Stomach (tissue), 9 donors: ENCODE measurements around the gene DNAH14. TPM values are rescaled to one million over a fixed set of nuclear protein-coding genes. Genes with fewer than 3 reads are reported as not detected.
"Not testable (repeated sequence)": the region's sequence is repeated elsewhere in the genome, so short reads cannot be mapped to it uniquely, and the experiment has no call there.

Source experiments
- DNase-seq, 2 donors: peaks; one replicate each; pipeline versions ENCODE4 v3.0.0 to v3.0.0-alpha.2; 2013 to 2019
- H3K27ac ChIP-seq, 5 donors: fragments of 200-600 bp in 4 of 5; sonication (generic) in 4 of 5; one replicate each; pipeline ENCODE4 v1.5.1; 2013 to 2019; ENCODE audit warnings: mild to moderate bottlenecking in 1 of 5, moderate library complexity in 1 of 5
- H3K27me3 ChIP-seq, 3 donors: fragments of 200-600 bp; sonication (generic); one replicate each; pipeline ENCODE4 v1.5.1; 2017 to 2019; ENCODE audit warnings: mixed run types in 1 of 3
- H3K36me3 ChIP-seq, 4 donors: fragments of 200-600 bp; sonication (generic); 1 replicate in 3 of 4; 2 replicates in 1 of 4; pipeline ENCODE4 v1.5.1; 2016 to 2019
- H3K4me1 ChIP-seq, 4 donors: fragments of 200-600 bp; sonication (generic); one replicate each; pipeline ENCODE4 v1.5.1; 2016 to 2019
- H3K4me3 ChIP-seq, 4 donors: fragments of 200-600 bp; sonication (generic) in 3 of 4; one replicate each; pipeline ENCODE4 v1.5.1; 2016 to 2019; ENCODE audit warnings: mild to moderate bottlenecking in 1 of 4
- H3K9me3 ChIP-seq, 4 donors: fragments of 200-600 bp; sonication (generic); one replicate each; pipeline ENCODE4 v1.5.1; 2016 to 2019
- CTCF ChIP-seq, 7 experiments: fragments of 450-650 bp in 4 of 7; fragments of 200-600 bp in 3 of 7; sonication (generic) in 3 of 7; IDR thresholded peaks; one replicate each; pipeline ENCODE4 v1.5.1; 2016 to 2019; ENCODE audit warnings: antibody characterized with exemption in 7 of 7, control low read depth in 2 of 7, mild to moderate bottlenecking in 1 of 7
- EP300 ChIP-seq: sonication (generic); formaldehyde crosslinking; IDR thresholded peaks from one replicate; pipeline ENCODE4 v1.6.1; 2017; ENCODE audit warnings: antibody characterized with exemption
- POLR2A ChIP-seq, 4 donors: fragments of 450-650 bp; IDR thresholded peaks; one replicate each; pipeline ENCODE4 v1.6.1; 2016; ENCODE audit warnings: antibody characterized with exemption in 4 of 4, control low read depth in 2 of 4, mild to moderate bottlenecking in 1 of 4, moderate library complexity in 1 of 4
- POLR2AphosphoS5 ChIP-seq, 3 donors: sonication (generic); formaldehyde crosslinking; IDR thresholded peaks; one replicate each; pipeline ENCODE4 v1.6.1; 2016; ENCODE audit warnings: antibody characterized with exemption in 3 of 3
- WGBS, 5 donors: extraction: QIAGEN DNeasy Blood & Tissue Kit in 3 of 5; methylation state at CpG; one replicate each; pipeline versions ENCODE4 v1.1.5 to v1.1.7; 2013 to 2018; 5-methylcytosine and 5-hydroxymethylcytosine counted together
- intact Hi-C: fragments of 100-400 bp; cut with DNase I; formaldehyde crosslinking; loops from one replicate; pipeline ENCODE4 v1.15.1; 2023; ENCODE audit warnings: low total_unique reads
- polyA plus RNA-seq, 3 donors: library from polyadenylated mRNA; stranded (reverse); fragments of 200-250 nt; gene quantifications; one replicate each; pipeline ENCODE4 v1.2.3, GENCODE V29; 2013
- total RNA-seq, 5 donors: library from RNA; depleted of rRNA; stranded (reverse); fragments of >200 nt; gene quantifications; one replicate each; pipeline versions ENCODE4 v1.1.0 to v1.2.3, GENCODE V29; 2014 to 2016
- donor health status: healthy with polysubstance abuse.
- donor health status: Bipolar disorder and iron deficiency.
- donor health status: healthy.

The DNAH14 gene
- total and polyA plus RNA-seq, 8 donors: 1.7 to 158 (median 6.2) TPM

GRCh38 chr1:225300381-225300780 is 370.9 kb downstream of the DNAH14 start:
- no peak overlapping the region for H3K27ac ChIP-seq
- H3K36me3 ChIP-seq: no peaks in the 10 kb centered on the region
- peaks cover 0 to 9% (median 0%) of the 10 kb centered on the region in 4 donors for H3K9me3 ChIP-seq
- no peak for DNase-seq
- WGBS, 5 donors: 75 to 91% (median 86%) methylated on average over 1 of the region's 1 CpG
- no peak overlapping the region for H3K4me3 ChIP-seq
- no peaks in the 10 kb centered on the region for H3K27me3 ChIP-seq
- intact Hi-C loops: no loop called here
- TF ChIP-seq CTCF (IDR thresholded peaks at IDR 0.05) (no peak), POLR2AphosphoS5 (IDR thresholded peaks at IDR 0.05) (no peak), POLR2A (IDR thresholded peaks at IDR 0.05) (no peak)
- no peaks in the 10 kb centered on the region for H3K4me1 ChIP-seq

GRCh38 chr1:225304996-225305395 is 375.5 kb downstream of the DNAH14 start:
- Histone ChIP-seq H3K9me3 (no peaks in the 10 kb centered on the region), H3K4me3 (no peak overlapping the region), H3K36me3 (no peaks in the 10 kb centered on the region), H3K27ac (no peak overlapping the region), H3K4me1 (no peaks in the 10 kb centered on the region), H3K27me3 (no peaks in the 10 kb centered on the region)
- intact Hi-C loops: no loop called here
- 75 to 90% (median 82%) methylated on average over 5 of the region's 5 CpGs for WGBS, 5 donors
- TF ChIP-seq POLR2AphosphoS5 (IDR thresholded peaks at IDR 0.05) (no peak), EP300 (no peak)
- no peak for DNase-seq

DNA sequence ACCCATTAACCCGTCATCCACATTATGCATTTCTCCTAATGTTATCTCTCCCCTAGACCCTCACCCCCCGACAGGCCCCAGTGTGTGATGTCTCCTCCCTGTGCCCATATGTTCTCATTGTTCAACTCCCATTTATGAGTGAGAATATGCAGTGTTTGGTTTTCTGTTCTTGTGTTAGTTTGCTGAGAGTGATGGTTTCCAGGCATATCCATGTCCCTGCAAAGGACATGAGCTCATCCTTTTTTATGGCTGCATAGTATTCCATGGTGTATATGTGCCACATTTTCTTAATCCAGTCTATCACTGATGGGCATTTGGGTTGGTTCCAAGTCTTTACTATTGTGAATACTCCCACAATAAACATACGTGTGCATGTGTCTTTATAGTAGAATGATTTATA is 381.1 kb downstream of the DNAH14 start:
- DNase-seq, H3K4me3 ChIP-seq, H3K4me1 ChIP-seq, H3K27me3 ChIP-seq, intact Hi-C loops, H3K27ac ChIP-seq, H3K36me3 ChIP-seq: not testable (repeated sequence)
- 92 to 98% (median 95%) methylated on average over 3 of the region's 3 CpGs for WGBS, 5 donors
- peaks cover 0 to 12% (median 7%) of the 10 kb centered on the region in 4 donors for H3K9me3 ChIP-seq

- H3K27me3 ChIP-seq: no peaks in the 10 kb centered on the region
- peak in 1 of 3 donors; percentile 8 for TF ChIP-seq POLR2AphosphoS5 (IDR thresholded peaks at IDR 0.05)
- TF ChIP-seq POLR2A (IDR thresholded peaks at IDR 0.05): no peak
- TF ChIP-seq EP300: no peak
- peak in 5 of 7 experiments; percentile 41 to 65 (median 54) for TF ChIP-seq CTCF (IDR thresholded peaks at IDR 0.05)
- H3K4me1 ChIP-seq: peaks cover 0 to 5% (median 0%) of the 10 kb centered on the region in 4 donors
- intact Hi-C loops: no loop called here
- no peak overlapping the region for H3K4me3 ChIP-seq
- no peak overlapping the region for H3K27ac ChIP-seq
- H3K9me3 ChIP-seq: peaks cover 0 to 10% (median 7%) of the 10 kb centered on the region in 4 donors
- WGBS, 5 donors: 17 to 29% (median 25%) methylated on average over 4 of the region's 4 CpGs
- no peaks in the 10 kb centered on the region for H3K36me3 ChIP-seq
- DNase-seq: peak; percentile 31 to 79
Observed at GRCh38 chr1:225318706-225319575, 389.5 kb downstream of the DNAH14 start.

DNA sequence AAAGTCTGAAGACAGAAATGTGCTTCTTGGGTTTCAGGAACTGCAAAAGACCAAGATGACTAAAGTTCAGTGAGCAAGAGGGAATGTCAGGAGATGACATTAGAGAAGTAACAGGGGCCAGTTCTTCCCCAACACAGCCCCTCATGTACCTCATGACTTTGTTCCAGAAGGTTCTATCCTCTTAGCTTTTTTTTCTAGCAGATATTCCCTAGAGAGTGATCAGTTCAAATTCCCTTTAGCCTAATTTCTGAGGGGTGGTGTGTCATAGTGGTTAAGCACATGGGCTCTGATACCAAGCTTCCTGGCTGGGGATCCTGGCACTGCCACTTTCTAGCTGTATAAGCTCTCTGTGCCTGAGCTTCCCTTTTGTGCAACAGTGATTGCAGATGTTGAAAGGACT is 390.4 kb downstream of the DNAH14 start:
- no peak overlapping the region for H3K4me3 ChIP-seq
- peaks cover 0 to 5% (median 0%) of the 10 kb centered on the region in 4 donors for H3K4me1 ChIP-seq
- intact Hi-C loops: no loop called here
- no peak for TF ChIP-seq POLR2A (IDR thresholded peaks at IDR 0.05)
- no peak for TF ChIP-seq POLR2AphosphoS5 (IDR thresholded peaks at IDR 0.05)
- no peak for TF ChIP-seq EP300
- TF ChIP-seq CTCF (IDR thresholded peaks at IDR 0.05): no peak
- H3K9me3 ChIP-seq: peaks cover 0 to 1% (median under 1%) of the 10 kb centered on the region in 4 donors
- no peak overlapping the region for H3K27ac ChIP-seq
- H3K27me3 ChIP-seq: no peaks in the 10 kb centered on the region
- H3K36me3 ChIP-seq: no peaks in the 10 kb centered on the region
- no peak for DNase-seq
